ENCODE results near the gene DAND5. TPM values are rescaled to one million over a fixed set of nuclear protein-coding genes. Genes with fewer than 3 reads are reported as not detected.

DAND5 gene
- total RNA-seq, result not detected
- total RNA-seq (2013), result not detected
- 0 to 0.08 (median 0) reads per million in 29 experiments for total RNA-seq

- peaks cover 0 to 11% of the 10 kb centered on the region in 2 experiments for H3K4me1 ChIP-seq (ENCODE audit: control insufficient read depth in 1 of 2, extremely low read depth in 1 of 2, insufficient read depth in 2 of 2, low read length in 2 of 2)
- peaks cover 5 to 12% (median 6%) of the 10 kb centered on the region in 3 donors for H3K4me1 Mint-ChIP-seq
- H3K27ac ChIP-seq (ENCODE audit: low read length), result no peak within 1 kb of the TSS
- no peaks in the 10 kb centered on the region for H3K36me3 ChIP-seq (ENCODE audit: control insufficient read depth in 2 of 2, extremely low read depth in 1 of 2, insufficient read depth in 1 of 2, low read length in 1 of 2)
- H3K9me3 ChIP-seq, result no peaks in the 10 kb centered on the region
- CTCF ChIA-PET, result no interaction called here
- H3K27me3 ChIP-seq (replicated peaks in 1 of 2; ENCODE audit: control insufficient read depth in 2 of 2, extremely low read depth in 1 of 2, insufficient read depth in 2 of 2, low read length in 1 of 2), result peaks cover 0 to 7% of the 10 kb centered on the region in 2 experiments
- WGBS (ENCODE audit: insufficient coverage), result 63% methylated on average over 11 of the region's 14 CpGs
- H3K4me3 ChIP-seq (ENCODE audit: control insufficient read depth in 1 of 2, extremely low read depth in 1 of 2, low read length in 1 of 2), result no peak within 1 kb of the TSS
- DNase-seq (no peak), ATAC-seq (replicated peaks in 1 of 4) (no peak)
- no peaks in the 10 kb centered on the region for H3K36me3 Mint-ChIP-seq
- H3K9me3 Mint-ChIP-seq, result no peaks in the 10 kb centered on the region
- H3K27ac Mint-ChIP-seq, result no peak within 1 kb of the TSS
- H3K27me3 Mint-ChIP-seq, result no peaks in the 10 kb centered on the region
- no peak within 1 kb of the TSS for H3K4me3 Mint-ChIP-seq
- POLR2A ChIA-PET, result no interaction called here
These were observed at the start of gene DAND5 for GRCh38 chr19:12969292-12969988. TSS of gene DAND5 (plus strand) at chr19:12969576. CDS start at chr19:12969661, 85 bp downstream.

- ATAC-seq (replicated peaks in 1 of 4) (no peak), DNase-seq (no peak)
- no peak overlapping the region for H3K27ac ChIP-seq (ENCODE audit: low read length)
- CTCF ChIA-PET, result interaction anchor here (0.6 to 0.7 kb wide), 2 partner anchors 47 to 48 kb away, joined by 3 read pairs; no protein-coding TSS in a partner anchor
- 100% methylated on average over 2 of the region's 3 CpGs for WGBS (ENCODE audit: insufficient coverage)
- H3K9me3 ChIP-seq, result no peaks in the 10 kb centered on the region
- no peak overlapping the region for H3K4me3 ChIP-seq (ENCODE audit: control insufficient read depth in 1 of 2, extremely low read depth in 1 of 2, low read length in 1 of 2)
- peaks cover 8 to 34% of the 10 kb centered on the region in 2 donors for H3K36me3 ChIP-seq (ENCODE audit: control insufficient read depth in 2 of 2, extremely low read depth in 1 of 2, insufficient read depth in 1 of 2, low read length in 1 of 2)
- H3K36me3 Mint-ChIP-seq, result peaks cover 29% of the 10 kb centered on the region
- H3K27me3 ChIP-seq (replicated peaks in 1 of 2; ENCODE audit: control insufficient read depth in 2 of 2, extremely low read depth in 1 of 2, insufficient read depth in 2 of 2, low read length in 1 of 2), result peaks cover 0 to 4% of the 10 kb centered on the region in 2 experiments
- peak overlapping the region in 1 of 2 donors; percentile 31 for H3K27ac Mint-ChIP-seq
- POLR2A ChIA-PET, result no interaction called here
- H3K4me3 Mint-ChIP-seq, result no peak overlapping the region
- no peaks in the 10 kb centered on the region for H3K27me3 Mint-ChIP-seq
- H3K4me1 Mint-ChIP-seq, result peaks cover 12 to 22% (median 19%) of the 10 kb centered on the region in 3 donors
- no peaks in the 10 kb centered on the region for H3K9me3 Mint-ChIP-seq
- peaks cover 0 to 16% of the 10 kb centered on the region in 2 experiments for H3K4me1 ChIP-seq (ENCODE audit: control insufficient read depth in 1 of 2, extremely low read depth in 1 of 2, insufficient read depth in 2 of 2, low read length in 2 of 2)
These were observed 48.3 kb upstream of the DAND5 start for GRCh38 chr19:12921047-12921446.

GRCh38 chr19:12922959-12923358, 46.4 kb upstream of the DAND5 start:
- no peak for ATAC-seq (replicated peaks in 1 of 4)
- H3K27ac ChIP-seq (ENCODE audit: low read length), result no peak overlapping the region
- H3K9me3 Mint-ChIP-seq, result no peaks in the 10 kb centered on the region
- peaks cover 0 to 3% of the 10 kb centered on the region in 2 experiments for H3K27me3 ChIP-seq (replicated peaks in 1 of 2; ENCODE audit: control insufficient read depth in 2 of 2, extremely low read depth in 1 of 2, insufficient read depth in 2 of 2, low read length in 1 of 2)
- no peaks in the 10 kb centered on the region for H3K9me3 ChIP-seq
- H3K27me3 Mint-ChIP-seq, result no peaks in the 10 kb centered on the region
- no peak for DNase-seq
- H3K36me3 ChIP-seq (ENCODE audit: control insufficient read depth in 2 of 2, extremely low read depth in 1 of 2, insufficient read depth in 1 of 2, low read length in 1 of 2), result peaks cover 11 to 48% of the 10 kb centered on the region in 2 donors
- ChIA-PET CTCF (no interaction called here), POLR2A (no interaction called here)
- peaks cover 38% of the 10 kb centered on the region for H3K36me3 Mint-ChIP-seq
- peaks cover 0 to 16% of the 10 kb centered on the region in 2 experiments for H3K4me1 ChIP-seq (ENCODE audit: control insufficient read depth in 1 of 2, extremely low read depth in 1 of 2, insufficient read depth in 2 of 2, low read length in 2 of 2)
- WGBS (ENCODE audit: insufficient coverage), result 97% methylated on average over 3 of the region's 4 CpGs
- no peak overlapping the region for H3K27ac Mint-ChIP-seq
- H3K4me3 Mint-ChIP-seq, result no peak overlapping the region
- peaks cover 7 to 17% (median 14%) of the 10 kb centered on the region in 3 donors for H3K4me1 Mint-ChIP-seq
- H3K4me3 ChIP-seq (ENCODE audit: control insufficient read depth in 1 of 2, extremely low read depth in 1 of 2, low read length in 1 of 2), result no peak overlapping the region

GRCh38 chr19:12924621-12925310, 44.6 kb upstream of the DAND5 start:
- WGBS (ENCODE audit: insufficient coverage), result 98% methylated on average over 16 of the region's 29 CpGs
- peaks cover 52% of the 10 kb centered on the region for H3K36me3 Mint-ChIP-seq
- Histone ChIP-seq H3K27me3 (replicated peaks in 1 of 2; ENCODE audit: control insufficient read depth in 2 of 2, extremely low read depth in 1 of 2, insufficient read depth in 2 of 2, low read length in 1 of 2) (no peaks in the 10 kb centered on the region), H3K4me1 (ENCODE audit: control insufficient read depth in 1 of 2, extremely low read depth in 1 of 2, insufficient read depth in 2 of 2, low read length in 2 of 2) (no peaks in the 10 kb centered on the region), H3K4me3 (ENCODE audit: control insufficient read depth in 1 of 2, extremely low read depth in 1 of 2, low read length in 1 of 2) (no peak overlapping the region), H3K9me3 (no peaks in the 10 kb centered on the region), H3K27ac (ENCODE audit: low read length) (no peak overlapping the region), H3K36me3 (ENCODE audit: control insufficient read depth in 2 of 2, extremely low read depth in 1 of 2, insufficient read depth in 1 of 2, low read length in 1 of 2) (peaks cover 11 to 65% of the 10 kb centered on the region in 2 donors)
- CTCF ChIA-PET, result no interaction called here
- no peak overlapping the region for H3K27ac Mint-ChIP-seq
- no peak overlapping the region for H3K4me3 Mint-ChIP-seq
- no peak for DNase-seq
- no peaks in the 10 kb centered on the region for H3K9me3 Mint-ChIP-seq
- POLR2A ChIA-PET, result no interaction called here
- H3K4me1 Mint-ChIP-seq, result peaks cover 1 to 6% (median 6%) of the 10 kb centered on the region in 3 donors
- no peaks in the 10 kb centered on the region for H3K27me3 Mint-ChIP-seq
- no peak for ATAC-seq (replicated peaks in 1 of 4)

GRCh38 chr19:12930002-12930645, 39.3 kb upstream of the DAND5 start:
- ChIA-PET CTCF (no interaction called here), POLR2A (no interaction called here)
- Mint-ChIP-seq H3K9me3 (no peaks in the 10 kb centered on the region), H3K36me3 (peaks cover 25% of the 10 kb centered on the region), H3K4me1 (peaks cover 19 to 26% (median 24%) of the 10 kb centered on the region in 3 donors), H3K27me3 (no peaks in the 10 kb centered on the region), H3K27ac (no peak overlapping the region), H3K4me3 (no peak overlapping the region)
- Histone ChIP-seq H3K4me3 (ENCODE audit: control insufficient read depth in 1 of 2, extremely low read depth in 1 of 2, low read length in 1 of 2) (no peak overlapping the region), H3K36me3 (ENCODE audit: control insufficient read depth in 2 of 2, extremely low read depth in 1 of 2, insufficient read depth in 1 of 2, low read length in 1 of 2) (peaks cover 9 to 49% of the 10 kb centered on the region in 2 donors), H3K9me3 (no peaks in the 10 kb centered on the region), H3K27ac (ENCODE audit: low read length) (no peak overlapping the region), H3K27me3 (replicated peaks in 1 of 2; ENCODE audit: control insufficient read depth in 2 of 2, extremely low read depth in 1 of 2, insufficient read depth in 2 of 2, low read length in 1 of 2) (no peaks in the 10 kb centered on the region), H3K4me1 (ENCODE audit: control insufficient read depth in 1 of 2, extremely low read depth in 1 of 2, insufficient read depth in 2 of 2, low read length in 2 of 2) (peaks cover 6 to 23% of the 10 kb centered on the region in 2 experiments)
- DNase-seq (no peak), ATAC-seq (replicated peaks in 1 of 4) (no peak)
- WGBS (ENCODE audit: insufficient coverage), result 89% methylated on average over 14 of the region's 19 CpGs
